Skeletal muscle tissue (tissue), 4 donors: Measurements from ENCODE around the gene WFIKKN1. TPM values are rescaled to one million over a fixed set of nuclear protein-coding genes. Genes with fewer than 3 reads are reported as not detected.
A peak's percentile ranks its signal among the peaks of the same experiment; 100 is the strongest.

ENCODE experiments used
- H3K27ac ChIP-seq: one replicate; pipeline ENCODE4 v1.7.0; 2013; ENCODE audit warnings: mild to moderate bottlenecking, low read depth, low read length, inconsistent platforms
- H3K27me3 ChIP-seq, 3 donors: one replicate each; pipeline ENCODE4 v1.7.0; 2013; ENCODE audit warnings: low read length in 3 of 3; ENCODE audit not compliant: control insufficient read depth in 3 of 3, insufficient read depth in 3 of 3
- H3K36me3 ChIP-seq, 3 donors: one replicate each; pipeline ENCODE4 v1.7.0; 2013; ENCODE audit warnings: low read length in 3 of 3; ENCODE audit not compliant: control insufficient read depth in 3 of 3, insufficient read depth in 3 of 3
- H3K4me1 ChIP-seq, 3 donors: one replicate each; pipeline ENCODE4 v1.7.0; 2013; ENCODE audit warnings: low read length in 3 of 3, mild to moderate bottlenecking in 3 of 3; ENCODE audit not compliant: control insufficient read depth in 3 of 3, insufficient read depth in 3 of 3
- H3K4me3 ChIP-seq, 3 donors: one replicate each; pipeline ENCODE4 v1.7.0; 2013; ENCODE audit warnings: low read length in 3 of 3
- H3K9ac ChIP-seq, 3 donors: one replicate each; pipeline ENCODE4 v1.7.0; 2013; ENCODE audit warnings: low read length in 3 of 3, mild to moderate bottlenecking in 3 of 3, moderate library complexity in 2 of 3, low read depth in 1 of 3
- H3K9me3 ChIP-seq, 3 donors: one replicate each; pipeline ENCODE4 v1.7.0; 2013; ENCODE audit warnings: low read length in 3 of 3; ENCODE audit not compliant: control insufficient read depth in 3 of 3
- total RNA-seq: library from RNA; depleted of rRNA; stranded (reverse); fragments of >200 nt; gene quantifications from one replicate; pipeline ENCODE4 v1.2.3, GENCODE V29; 2014
- donor health status: Osteomylitis.

WFIKKN1 gene
- total RNA-seq, 1 donor from 2014 or later = 0.52 TPM

DNA sequence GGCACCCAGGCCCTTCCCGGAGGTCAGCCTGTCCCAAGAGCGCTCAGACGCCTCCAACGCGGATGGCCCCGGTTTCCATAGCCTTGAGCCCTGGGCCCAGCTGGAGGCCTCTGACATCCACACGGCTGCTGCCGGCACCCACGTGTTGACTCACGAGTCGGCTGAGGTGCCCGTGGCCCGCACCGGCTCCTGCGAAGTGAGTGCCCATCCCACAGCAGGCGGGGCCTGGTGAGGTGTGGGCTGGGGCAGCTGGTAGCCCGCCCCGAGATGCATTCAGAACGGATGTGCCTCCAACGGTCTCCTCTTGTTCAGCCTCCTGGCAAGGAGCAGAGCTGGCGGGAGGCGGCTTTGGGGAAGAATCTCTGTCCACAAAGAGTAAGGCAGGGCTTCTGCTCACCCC, 21.1 kb downstream of the WFIKKN1 start:
- no peak overlapping the region for H3K9ac ChIP-seq
- H3K27ac ChIP-seq = no peak overlapping the region
- H3K4me3 ChIP-seq = no peak overlapping the region
- peaks cover 23 to 29% (median 27%) of the 10 kb centered on the region in 3 donors for H3K4me1 ChIP-seq
- no peaks in the 10 kb centered on the region for H3K27me3 ChIP-seq
- H3K9me3 ChIP-seq = no peaks in the 10 kb centered on the region
- H3K36me3 ChIP-seq = peaks cover 0 to 3% (median 0%) of the 10 kb centered on the region in 3 donors

DNA sequence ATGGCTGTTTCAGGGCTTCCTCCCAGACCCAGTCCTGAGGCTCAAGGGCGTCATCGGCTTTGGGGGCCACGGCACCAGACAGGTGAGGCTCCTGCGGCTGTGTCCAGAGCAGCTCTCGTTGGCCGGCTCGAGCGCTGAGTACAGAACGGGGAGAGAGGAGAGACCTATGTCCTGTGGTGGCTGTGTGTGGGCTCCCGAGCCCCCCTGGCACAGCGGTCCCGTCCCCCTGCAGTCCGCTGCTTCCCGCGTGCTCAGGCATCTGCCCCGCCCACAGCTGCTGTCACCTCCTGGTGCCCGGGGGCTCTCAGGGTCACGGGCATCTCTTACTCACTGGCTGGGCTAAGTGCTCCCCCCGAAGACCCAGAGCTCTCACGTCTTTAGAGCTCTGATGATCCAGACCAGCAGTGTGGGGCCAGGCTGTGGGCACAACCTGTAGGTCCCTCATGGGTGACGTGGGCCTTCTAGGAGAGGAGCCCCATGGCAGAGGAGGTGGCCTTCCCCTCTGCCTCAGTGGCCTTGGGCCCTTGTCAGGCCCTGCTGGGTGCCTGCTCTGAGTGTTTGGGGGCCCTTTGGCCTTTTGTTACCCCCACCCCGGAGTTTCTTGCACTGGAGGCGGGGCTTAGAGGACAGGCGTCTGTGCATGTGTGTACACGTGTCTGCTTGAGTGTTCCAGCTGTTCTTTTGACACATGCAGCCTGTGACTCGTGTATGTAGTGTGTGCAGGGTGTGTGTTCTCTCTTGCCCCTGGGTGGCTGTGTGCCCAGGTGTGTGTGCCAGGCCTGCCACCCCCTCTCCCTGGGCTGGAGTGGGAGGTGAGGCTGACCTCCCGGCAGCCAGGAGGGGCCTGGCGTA, 21.9 kb downstream of the WFIKKN1 start:
- Histone ChIP-seq H3K9ac (no peak overlapping the region), H3K27me3 (no peaks in the 10 kb centered on the region), H3K4me3 (no peak overlapping the region), H3K9me3 (no peaks in the 10 kb centered on the region), H3K36me3 (peaks cover 0 to 3% (median 0%) of the 10 kb centered on the region in 3 donors), H3K4me1 (peaks cover 15 to 20% (median 19%) of the 10 kb centered on the region in 3 donors), H3K27ac (no peak overlapping the region)

GRCh38 chr16:654034-654433, 23.2 kb downstream of the WFIKKN1 start:
- H3K36me3 ChIP-seq = peaks cover 0 to 3% (median 3%) of the 10 kb centered on the region in 3 donors

GRCh38 chr16:657487-657886, 26.7 kb downstream of the WFIKKN1 start:
- Histone ChIP-seq H3K9me3 (no peaks in the 10 kb centered on the region), H3K27me3 (no peaks in the 10 kb centered on the region), H3K36me3 (peaks cover 0 to 3% (median 0%) of the 10 kb centered on the region in 3 donors), H3K27ac (no peak overlapping the region), H3K4me3 (no peak overlapping the region), H3K4me1 (peaks cover 11 to 15% (median 11%) of the 10 kb centered on the region in 3 donors), H3K9ac (no peak overlapping the region)

More at GRCh38 chr16:654034-654433, 23.2 kb downstream of the WFIKKN1 start:
- no peak overlapping the region for H3K9ac ChIP-seq
- H3K9me3 ChIP-seq = no peaks in the 10 kb centered on the region
- H3K27ac ChIP-seq = no peak overlapping the region
- no peaks in the 10 kb centered on the region for H3K27me3 ChIP-seq
- H3K4me3 ChIP-seq = no peak overlapping the region
- H3K4me1 ChIP-seq = peaks cover 4 to 7% (median 7%) of the 10 kb centered on the region in 3 donors

DNA sequence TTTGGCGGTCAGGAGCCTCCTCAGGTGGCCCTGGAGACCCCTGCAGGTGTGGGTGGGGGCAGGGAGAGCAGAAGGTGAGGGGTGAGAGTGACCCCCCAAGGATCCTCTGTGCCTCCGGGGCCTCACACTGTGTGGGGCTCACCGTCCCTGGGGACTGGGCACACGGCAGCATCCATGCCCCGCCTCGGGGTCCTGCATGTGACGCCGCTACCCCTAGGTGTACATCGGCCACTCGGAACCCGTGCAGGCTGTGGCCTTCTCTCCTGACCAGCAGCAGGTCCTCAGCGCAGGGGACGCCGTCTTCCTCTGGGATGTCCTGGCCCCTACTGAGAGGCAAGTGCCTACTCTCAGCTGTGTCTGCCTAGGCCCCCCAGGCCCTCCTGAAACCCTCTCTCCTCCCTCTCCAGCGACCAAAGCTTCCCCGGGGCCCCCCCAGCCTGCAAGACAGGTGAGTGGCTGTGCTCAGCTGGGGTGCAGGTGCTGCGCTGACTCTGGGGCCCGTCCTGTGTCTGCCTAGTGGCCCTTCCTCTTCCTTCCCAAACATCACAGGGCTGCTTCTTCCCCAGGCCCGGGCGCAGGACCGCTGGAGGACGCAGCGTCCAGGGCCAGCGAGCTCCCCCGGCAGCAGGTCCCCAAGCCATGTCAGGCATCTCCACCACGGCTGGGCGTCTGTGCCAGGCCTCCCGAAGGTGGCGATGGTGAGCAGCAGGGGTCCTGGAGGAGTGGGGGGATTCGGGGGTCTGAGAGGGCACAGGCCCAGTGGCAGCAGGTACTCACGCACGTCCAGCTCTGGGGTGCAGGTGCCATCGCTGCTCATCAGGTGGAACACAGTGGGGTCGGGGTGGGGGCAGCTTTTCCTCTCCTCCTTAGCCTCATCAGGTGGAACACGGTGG, 28.1 kb downstream of the WFIKKN1 start:
- H3K36me3 ChIP-seq = peaks cover 0 to 3% (median 0%) of the 10 kb centered on the region in 3 donors
- H3K4me1 ChIP-seq = peaks cover 11 to 15% (median 11%) of the 10 kb centered on the region in 3 donors
- H3K27ac ChIP-seq = no peak overlapping the region
- H3K9ac ChIP-seq = no peak overlapping the region
- H3K27me3 ChIP-seq = no peaks in the 10 kb centered on the region
- H3K9me3 ChIP-seq = no peaks in the 10 kb centered on the region
- H3K4me3 ChIP-seq = no peak overlapping the region

DNA sequence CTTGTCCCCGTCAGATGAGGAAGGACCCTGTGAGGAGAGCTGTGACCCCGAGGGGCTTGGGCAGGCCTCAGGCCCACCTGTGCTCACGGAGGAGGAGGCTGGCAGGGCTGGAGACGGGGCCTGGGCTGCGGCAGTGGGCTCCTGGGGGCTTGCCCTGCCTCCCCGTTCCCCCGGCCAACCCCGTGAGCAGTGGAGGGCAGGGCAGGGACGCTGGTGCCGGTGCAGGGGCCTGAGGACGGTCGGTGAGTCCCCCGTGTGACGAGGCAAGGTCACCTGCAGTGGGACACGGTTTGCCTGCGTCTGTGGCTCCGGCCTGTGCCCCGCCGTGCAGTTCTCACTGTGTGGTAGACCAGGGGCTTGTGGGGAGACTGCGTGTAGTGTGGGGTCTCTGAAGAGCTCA, 28.8 kb downstream of the WFIKKN1 start:
- H3K4me1 ChIP-seq = peaks cover 11 to 15% (median 11%) of the 10 kb centered on the region in 3 donors
- peaks cover 0 to 3% (median 0%) of the 10 kb centered on the region in 3 donors for H3K36me3 ChIP-seq
- H3K9me3 ChIP-seq = no peaks in the 10 kb centered on the region
- H3K4me3 ChIP-seq = no peak overlapping the region
- no peak overlapping the region for H3K9ac ChIP-seq
- no peak overlapping the region for H3K27ac ChIP-seq
- H3K27me3 ChIP-seq = no peaks in the 10 kb centered on the region

- H3K9ac ChIP-seq = peak overlapping the region in 1 of 3 donors; percentile 45
- H3K4me3 ChIP-seq = no peak overlapping the region
- H3K36me3 ChIP-seq = peaks cover 0 to 3% (median 0%) of the 10 kb centered on the region in 3 donors
- H3K27me3 ChIP-seq = no peaks in the 10 kb centered on the region
- H3K27ac ChIP-seq = no peak overlapping the region
- no peaks in the 10 kb centered on the region for H3K9me3 ChIP-seq
- H3K4me1 ChIP-seq = peaks cover 11 to 15% (median 11%) of the 10 kb centered on the region in 3 donors
Observed at GRCh38 chr16:660132-660458, 29.3 kb downstream of the WFIKKN1 start.

- no peaks in the 10 kb centered on the region for H3K9me3 ChIP-seq
- no peak overlapping the region for H3K27ac ChIP-seq
- no peaks in the 10 kb centered on the region for H3K27me3 ChIP-seq
- H3K4me3 ChIP-seq = peak overlapping the region; percentile 48 to 61 (median 52)
- peaks cover 11 to 15% (median 11%) of the 10 kb centered on the region in 3 donors for H3K4me1 ChIP-seq
- peak overlapping the region in 2 of 3 donors; percentile 57 to 64 for H3K9ac ChIP-seq
- peaks cover 0 to 3% (median 0%) of the 10 kb centered on the region in 3 donors for H3K36me3 ChIP-seq
Observed at GRCh38 chr16:660459-661183, 29.8 kb downstream of the WFIKKN1 start.

- Histone ChIP-seq H3K27ac (no peak overlapping the region), H3K4me3 (peak overlapping the region; percentile 29 to 61 (median 48)), H3K4me1 (peaks cover 11 to 15% (median 11%) of the 10 kb centered on the region in 3 donors), H3K9ac (peak overlapping the region in 2 of 3 donors; percentile 57 to 64), H3K36me3 (peaks cover 0 to 3% (median 0%) of the 10 kb centered on the region in 3 donors), H3K27me3 (no peaks in the 10 kb centered on the region), H3K9me3 (no peaks in the 10 kb centered on the region)
Observed at GRCh38 chr16:661184-661821, 30.5 kb downstream of the WFIKKN1 start.
